ENCODE measurements around the gene FAM72A. TPM values are rescaled to one million over a fixed set of nuclear protein-coding genes. Genes with fewer than 3 reads are reported as not detected.
A peak's percentile ranks its signal among the peaks of the same experiment; 100 is the strongest.
"Not testable (repeated sequence)": the region's sequence is repeated elsewhere in the genome, so short reads cannot be mapped to it uniquely, and the experiment has no call there.

The FAM72A gene
- total RNA-seq, result 10 to 100 TPM; 34.0 to 51.2 TPM

DNA sequence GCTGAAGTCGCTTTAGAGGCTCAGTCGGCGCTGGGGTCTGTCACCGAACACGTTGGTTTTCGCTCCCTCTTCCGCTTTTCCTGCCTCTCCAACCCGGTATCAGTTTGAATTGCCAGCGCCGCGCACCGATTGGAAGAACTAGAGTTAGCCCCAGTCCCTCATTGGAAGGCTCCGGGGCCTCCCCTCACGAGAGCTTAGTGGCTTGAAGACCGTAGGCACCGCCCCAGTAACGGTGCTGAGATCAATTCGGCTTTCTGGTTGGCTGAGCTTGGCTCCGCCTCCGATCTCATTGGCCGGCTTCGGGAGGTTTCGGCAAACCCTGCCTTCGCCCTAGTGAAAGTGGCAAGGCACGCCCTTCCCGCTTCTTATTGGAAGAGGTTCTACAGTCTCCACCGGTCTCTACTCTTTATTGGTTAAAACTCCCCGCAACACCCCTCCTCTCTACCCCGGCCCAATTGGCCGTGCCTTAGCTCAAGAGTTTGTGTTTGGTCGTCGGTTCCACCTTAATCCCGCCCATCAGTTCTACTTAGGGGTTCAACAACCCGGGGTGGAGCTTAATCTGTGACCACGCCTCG is at the start of gene FAM72A:
Gene FAM72A, minus strand, starts transcription at position 51 of the 575 bp plus-strand sequence. CDS start 814 bp downstream, outside the sequence.
- H3K27ac Mint-ChIP-seq, result peak within 1 kb of the TSS in 1 of 2 donors; percentile 72
- H3K36me3 Mint-ChIP-seq, H3K9me3 Mint-ChIP-seq: not testable (repeated sequence)
- peak; percentile 90 to 99 for DNase-seq (ENCODE audit: low spot score in 2 of 2)
- peak; percentile 86 to 87 for ATAC-seq

DNA sequence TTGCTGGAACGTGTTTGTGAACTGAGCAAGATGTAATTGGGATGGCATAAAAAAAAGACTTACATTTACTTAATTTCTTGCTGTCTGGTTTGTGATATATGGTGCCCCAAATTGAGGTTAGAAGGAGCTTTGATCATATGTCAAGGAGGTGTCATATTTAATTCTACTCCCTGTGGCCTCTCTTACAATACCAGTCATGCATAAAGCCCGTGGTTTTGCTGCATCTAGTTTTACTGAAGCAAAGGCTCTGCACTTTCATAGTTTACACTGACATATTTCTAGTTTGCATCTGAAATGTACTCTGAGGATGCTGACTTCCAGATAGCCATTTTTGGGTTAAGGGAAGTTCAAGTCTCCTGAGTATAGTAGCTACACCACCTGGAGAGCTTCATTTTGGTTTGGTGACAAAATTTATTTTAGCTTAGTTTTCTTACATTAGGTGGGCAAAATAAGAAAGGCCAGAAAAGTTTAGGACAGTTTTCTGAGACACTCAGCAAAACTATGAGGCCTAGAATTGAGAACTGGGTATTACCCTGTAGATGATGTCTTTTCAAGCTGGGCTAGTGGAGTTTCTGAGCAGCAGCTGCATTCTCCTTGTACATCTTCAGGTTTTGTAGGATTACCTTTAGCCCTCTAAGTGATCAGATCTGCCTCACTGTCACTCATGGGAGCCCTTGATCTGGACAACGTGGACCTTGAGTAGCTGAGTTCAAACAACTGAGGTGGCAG is 48.5 kb upstream of the FAM72A start:
- H3K36me3 Mint-ChIP-seq; H3K27ac Mint-ChIP-seq; DNase-seq (ENCODE audit: low spot score in 2 of 2); H3K9me3 Mint-ChIP-seq: not testable (repeated sequence)
- ATAC-seq, result peak; percentile 57 to 58

DNA sequence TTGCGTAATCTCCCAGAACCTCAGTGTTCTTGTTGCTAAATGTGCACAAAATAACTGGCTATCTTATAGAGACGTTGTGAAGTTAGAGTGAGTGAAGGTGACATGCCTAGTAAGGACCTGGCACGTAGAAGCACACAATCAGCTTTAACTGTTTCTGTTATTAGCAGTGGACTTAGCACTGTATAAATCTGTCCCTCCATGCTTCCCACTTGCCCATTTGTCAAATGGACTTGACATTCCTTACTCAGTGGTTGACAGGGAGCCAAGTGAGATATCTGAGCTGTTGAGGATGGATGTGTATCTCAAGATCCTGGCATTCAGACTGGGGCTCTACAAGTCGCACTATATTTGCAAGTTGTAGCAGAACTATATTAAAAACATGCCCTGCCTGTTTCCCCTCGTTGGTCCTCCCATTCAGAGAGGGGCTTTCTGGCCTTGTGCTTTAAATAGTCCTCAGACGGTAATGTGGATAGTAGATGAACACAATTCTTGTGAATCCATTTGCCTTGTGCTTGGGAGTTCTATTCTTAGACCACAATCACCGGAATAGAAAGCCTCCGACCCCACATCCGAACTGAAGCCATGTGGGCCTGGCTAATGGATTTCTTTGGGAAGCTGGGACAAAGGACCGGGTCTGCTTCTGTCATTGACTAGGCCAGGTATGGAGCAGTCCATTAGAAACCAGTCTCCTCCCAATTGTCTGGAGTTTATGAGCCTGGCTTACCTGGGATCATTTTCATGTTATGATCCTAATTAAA is 43.7 kb upstream of the FAM72A start:
- H3K36me3 Mint-ChIP-seq; DNase-seq (ENCODE audit: low spot score in 2 of 2); H3K9me3 Mint-ChIP-seq; ATAC-seq; H3K27ac Mint-ChIP-seq: not testable (repeated sequence)

DNA sequence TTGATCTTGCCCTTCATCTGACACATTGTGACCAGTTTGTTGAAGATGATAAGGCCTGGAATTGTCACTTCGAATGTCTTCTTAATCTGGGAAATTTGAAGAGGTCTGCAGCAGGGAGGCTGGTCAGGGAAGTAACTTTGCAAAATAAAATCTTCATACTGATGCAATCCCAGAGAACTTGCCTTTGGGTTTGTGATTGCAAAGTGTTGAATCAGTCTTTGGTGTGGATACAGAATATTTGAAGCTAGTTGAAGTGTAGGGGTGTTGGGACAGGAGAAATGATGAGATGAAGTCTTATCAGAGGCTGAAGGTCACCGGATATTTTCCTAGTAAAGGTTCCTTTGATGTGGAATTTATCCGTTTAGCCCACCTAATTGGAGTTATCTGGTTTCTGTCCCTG is 42.8 kb upstream of the FAM72A start:
- not testable (repeated sequence) for H3K27ac Mint-ChIP-seq; H3K36me3 Mint-ChIP-seq; DNase-seq (ENCODE audit: low spot score in 2 of 2); ATAC-seq; H3K9me3 Mint-ChIP-seq

DNA sequence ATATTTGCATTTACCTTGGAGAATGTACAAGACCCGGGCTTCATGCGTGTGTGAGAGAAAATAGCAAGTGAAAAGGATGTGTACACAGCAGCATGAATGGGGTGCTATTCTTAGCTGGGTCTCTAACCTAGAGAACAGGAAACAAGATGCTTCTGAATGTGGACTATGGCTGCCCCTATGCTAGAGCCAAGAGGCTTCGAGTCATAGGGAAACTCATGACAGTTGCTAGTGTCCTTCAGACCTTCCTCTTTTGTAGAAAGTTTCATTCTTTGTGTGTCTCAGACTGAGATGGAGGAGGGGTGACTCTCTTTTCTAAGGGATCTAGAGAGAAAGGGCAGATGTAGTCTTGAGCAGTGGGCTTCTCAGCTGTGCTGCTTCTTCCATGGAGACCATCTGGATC is 40.7 kb upstream of the FAM72A start:
- peak; percentile 92 to 96 for ATAC-seq
- not testable (repeated sequence) for H3K9me3 Mint-ChIP-seq, H3K36me3 Mint-ChIP-seq, H3K27ac Mint-ChIP-seq
- peak in 1 of 2 donors; percentile 3 for DNase-seq (ENCODE audit: low spot score in 2 of 2)

DNA sequence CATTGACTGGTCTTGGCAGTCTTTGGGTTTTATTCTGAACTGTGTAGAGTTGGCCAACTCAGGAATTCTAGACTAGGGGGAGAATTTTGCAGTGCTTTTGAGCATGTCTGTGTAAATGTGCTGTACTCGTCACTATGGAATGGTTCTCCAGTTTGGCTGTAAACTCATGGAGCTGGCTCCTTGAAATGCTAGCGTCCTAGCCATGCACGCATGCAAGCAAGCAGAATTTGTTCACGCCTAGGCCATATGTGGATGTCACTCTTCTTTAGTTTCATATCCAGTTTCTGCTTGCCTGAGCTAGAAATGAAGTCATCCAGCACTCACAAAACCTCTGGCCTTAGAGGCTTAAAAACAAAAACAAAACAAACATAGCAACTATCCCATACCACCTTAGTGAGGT is 37.6 kb upstream of the FAM72A start:
- H3K27ac Mint-ChIP-seq; DNase-seq (ENCODE audit: low spot score in 2 of 2); H3K9me3 Mint-ChIP-seq; H3K36me3 Mint-ChIP-seq: not testable (repeated sequence)
- peak in 1 of 2 donors; percentile 65 for ATAC-seq

DNA sequence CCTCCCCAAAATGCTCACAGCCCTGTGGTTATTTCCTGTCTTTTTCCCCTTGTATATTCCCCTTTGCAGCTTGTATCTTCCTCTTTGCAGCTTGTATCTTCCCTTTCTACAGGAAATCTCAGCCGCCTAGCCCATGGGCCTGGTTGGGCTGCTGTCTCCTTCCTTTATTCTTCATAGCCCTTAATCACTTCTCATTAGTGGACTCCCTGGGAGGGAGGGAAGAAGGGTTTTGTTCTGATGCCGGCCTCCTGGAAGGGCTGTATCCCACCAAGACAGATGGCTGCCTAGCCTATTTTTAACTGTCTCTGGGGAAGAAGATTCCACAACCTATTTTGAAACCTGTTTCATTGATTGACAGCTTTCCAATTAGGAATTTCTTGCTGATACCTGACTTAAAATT is 32.6 kb upstream of the FAM72A start:
- H3K9me3 Mint-ChIP-seq; H3K36me3 Mint-ChIP-seq; ATAC-seq; DNase-seq (ENCODE audit: low spot score in 2 of 2); H3K27ac Mint-ChIP-seq: not testable (repeated sequence)

DNA sequence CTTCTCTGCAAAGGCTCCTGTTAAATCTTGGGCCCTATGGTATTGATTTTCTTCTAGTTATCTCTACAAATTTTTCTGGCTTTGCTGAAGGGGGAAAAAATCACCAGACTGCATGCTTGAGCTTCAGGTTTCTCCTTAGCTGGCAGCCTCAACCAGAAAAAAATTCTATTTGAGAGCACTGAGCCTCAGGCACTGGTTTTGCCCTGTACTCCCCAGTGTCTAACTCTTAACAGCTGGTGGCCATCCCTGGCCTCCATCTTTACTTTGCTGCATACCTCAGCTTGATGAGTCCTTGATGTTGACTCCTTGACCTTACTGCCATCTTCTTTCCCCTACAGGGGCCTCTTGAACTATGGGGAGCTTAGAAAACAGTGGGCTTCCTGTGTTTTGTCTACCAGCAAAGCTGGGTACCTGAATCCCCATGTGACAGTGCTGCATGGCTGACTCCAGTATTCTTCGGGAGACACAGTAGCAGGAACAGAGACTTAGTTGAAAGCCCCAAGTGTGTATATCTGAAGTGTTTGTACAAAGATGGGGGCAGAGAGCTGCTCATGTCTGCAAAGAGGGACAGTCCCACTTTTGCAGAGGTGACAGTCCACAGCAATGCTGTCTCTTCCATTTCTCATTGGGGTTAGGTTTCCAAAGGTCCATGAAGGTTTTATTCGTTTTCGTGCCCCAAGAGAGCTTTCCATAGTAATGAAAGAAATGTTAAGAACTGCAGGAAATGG is 31.7 kb upstream of the FAM72A start:
- not testable (repeated sequence) for DNase-seq (ENCODE audit: low spot score in 2 of 2); H3K9me3 Mint-ChIP-seq; H3K27ac Mint-ChIP-seq; ATAC-seq; H3K36me3 Mint-ChIP-seq

DNA sequence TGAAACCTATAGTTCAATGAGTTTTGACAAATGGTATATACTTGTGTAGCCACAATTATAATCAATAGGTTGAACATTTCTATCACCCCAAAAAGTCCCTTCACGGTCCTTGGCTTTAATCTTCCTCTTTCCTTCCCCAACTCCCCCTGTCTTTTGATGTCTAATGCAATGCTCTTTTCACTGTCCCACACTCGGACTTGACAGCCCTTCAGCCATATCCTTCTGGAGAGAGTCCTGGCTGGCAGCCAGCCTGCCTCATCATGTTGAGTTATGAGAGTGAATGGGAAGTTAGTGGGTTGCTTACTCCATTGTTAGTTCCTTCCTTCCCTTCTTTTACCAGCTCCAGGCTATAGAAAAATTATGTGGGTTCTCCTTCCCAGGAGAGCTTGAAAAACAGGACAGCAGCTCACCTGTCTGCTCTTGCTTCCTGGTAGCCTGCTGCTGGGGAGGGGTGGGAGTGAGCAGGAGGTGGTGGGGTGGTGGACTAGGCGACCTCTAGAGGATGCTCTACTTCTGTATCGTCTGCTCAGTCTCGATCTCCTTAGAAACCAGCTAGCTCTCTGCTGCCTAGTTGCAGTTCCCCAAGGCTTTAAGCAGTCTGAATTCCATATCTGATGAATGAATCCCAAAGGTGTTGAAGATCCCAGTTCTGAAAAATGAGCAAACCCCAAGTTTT is 30.5 kb upstream of the FAM72A start:
- H3K27ac Mint-ChIP-seq; H3K36me3 Mint-ChIP-seq; ATAC-seq; H3K9me3 Mint-ChIP-seq; DNase-seq (ENCODE audit: low spot score in 2 of 2): not testable (repeated sequence)

DNA sequence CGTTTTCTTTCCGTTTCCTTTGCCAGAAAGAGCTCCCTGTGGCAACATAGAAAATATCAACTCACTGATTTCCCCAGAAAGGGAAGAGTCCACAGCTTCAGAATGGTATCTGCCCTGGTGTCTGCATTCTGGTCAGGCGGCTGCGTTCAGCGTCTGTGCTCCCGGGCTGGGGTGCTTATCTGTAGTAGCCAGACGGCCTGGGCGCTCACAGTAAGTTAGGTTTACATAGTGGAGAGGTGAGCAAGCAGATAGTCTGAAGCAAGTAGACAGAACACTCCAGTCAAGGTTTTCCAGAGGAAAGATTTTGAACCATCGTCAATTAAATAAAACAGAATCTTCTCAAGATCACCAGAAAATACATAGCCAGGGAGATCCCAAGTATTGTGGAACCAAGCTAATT is 29.4 kb upstream of the FAM72A start:
- ATAC-seq; H3K36me3 Mint-ChIP-seq; DNase-seq (ENCODE audit: low spot score in 2 of 2); H3K9me3 Mint-ChIP-seq; H3K27ac Mint-ChIP-seq: not testable (repeated sequence)

DNA sequence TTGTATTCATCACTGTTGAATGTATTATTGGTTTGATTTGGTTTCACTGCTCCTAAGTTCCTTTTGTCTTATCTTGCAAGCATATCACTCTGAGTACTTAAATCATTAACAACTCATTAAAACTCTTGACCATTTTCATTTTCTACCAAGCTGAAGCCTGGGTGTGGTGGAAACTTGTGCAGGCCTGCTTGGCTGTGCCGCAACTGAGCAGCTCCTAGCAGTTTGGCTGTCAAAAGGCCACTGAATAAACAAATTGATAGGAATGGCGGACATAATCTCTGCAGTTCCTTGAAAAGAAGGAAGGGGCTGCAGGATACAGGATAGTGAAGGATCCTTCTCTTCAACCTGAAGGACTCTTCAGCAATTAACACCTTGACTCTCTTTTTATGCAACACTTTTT is 26.6 kb upstream of the FAM72A start:
- H3K27ac Mint-ChIP-seq; ATAC-seq; DNase-seq (ENCODE audit: low spot score in 2 of 2); H3K36me3 Mint-ChIP-seq; H3K9me3 Mint-ChIP-seq: not testable (repeated sequence)

DNA sequence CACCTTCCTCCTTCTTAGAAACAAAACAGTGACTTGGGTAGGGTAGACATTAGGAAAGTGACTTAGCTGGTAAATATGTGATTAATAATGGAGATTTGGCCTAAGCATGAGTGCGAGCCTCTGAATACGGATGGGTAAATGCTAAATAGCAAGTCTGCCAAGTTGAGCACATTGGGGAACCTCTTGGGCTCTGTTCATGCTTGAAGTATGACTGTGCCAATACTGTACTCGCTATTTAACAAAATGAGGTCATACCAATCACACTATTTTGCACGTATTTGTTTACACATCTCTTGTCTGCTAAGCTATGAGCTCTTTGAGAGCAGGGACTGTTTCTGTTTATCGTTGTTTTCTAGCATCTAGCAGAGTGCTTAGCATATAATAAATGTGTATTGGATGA is 24.2 kb upstream of the FAM72A start:
- not testable (repeated sequence) for H3K27ac Mint-ChIP-seq; DNase-seq (ENCODE audit: low spot score in 2 of 2); H3K9me3 Mint-ChIP-seq; ATAC-seq; H3K36me3 Mint-ChIP-seq

DNA sequence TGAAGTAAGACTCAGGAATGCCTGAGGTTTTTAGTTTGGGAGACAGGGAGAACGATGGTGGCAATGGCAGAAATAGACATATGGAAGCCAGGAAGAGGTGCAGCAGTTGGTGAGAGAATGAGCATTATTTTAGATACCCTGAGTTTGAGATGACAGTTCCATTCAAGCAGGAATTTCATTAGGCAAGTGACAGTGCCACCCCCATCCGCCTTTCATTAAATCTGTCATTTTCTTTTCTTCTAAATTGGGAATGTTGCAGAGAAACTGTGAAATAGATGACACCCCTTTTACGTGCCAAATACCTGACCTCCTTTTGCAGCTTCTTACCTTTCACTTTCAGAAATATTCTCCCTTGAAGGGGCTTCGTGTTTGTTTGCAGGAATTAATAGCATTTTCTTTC is 22.7 kb upstream of the FAM72A start:
- ATAC-seq; H3K27ac Mint-ChIP-seq; H3K9me3 Mint-ChIP-seq; DNase-seq (ENCODE audit: low spot score in 2 of 2); H3K36me3 Mint-ChIP-seq: not testable (repeated sequence)

DNA sequence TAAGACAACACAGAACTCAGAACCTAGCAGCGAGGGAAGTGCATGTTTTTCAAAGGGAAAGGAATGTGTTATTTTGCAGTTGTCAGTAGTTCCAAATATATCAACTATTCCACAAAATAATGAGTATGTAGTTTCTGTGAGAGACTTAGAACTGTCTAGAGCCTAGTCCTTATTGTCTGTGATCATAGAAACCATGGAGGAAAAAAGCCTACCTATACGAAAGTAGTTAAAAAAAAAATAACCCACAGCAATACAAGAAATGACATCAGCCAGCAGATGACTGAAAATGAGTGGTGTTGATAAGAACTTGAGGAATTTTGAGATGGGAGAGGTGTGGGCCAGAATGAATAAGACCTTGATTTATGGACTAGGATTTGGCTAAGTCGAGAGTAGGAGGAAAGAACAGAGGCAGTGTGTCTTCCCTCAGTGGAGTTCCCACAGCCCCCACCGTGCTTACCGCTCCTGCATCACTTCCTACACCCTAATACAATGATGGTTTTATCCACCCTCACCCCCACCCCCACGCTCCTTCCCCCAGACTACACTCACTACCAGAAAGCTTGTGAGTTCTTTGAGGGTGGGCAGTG is 21.6 kb upstream of the FAM72A start:
- H3K9me3 Mint-ChIP-seq; DNase-seq (ENCODE audit: low spot score in 2 of 2); H3K27ac Mint-ChIP-seq; H3K36me3 Mint-ChIP-seq: not testable (repeated sequence)
- ATAC-seq, result peak; percentile 37 to 46

DNA sequence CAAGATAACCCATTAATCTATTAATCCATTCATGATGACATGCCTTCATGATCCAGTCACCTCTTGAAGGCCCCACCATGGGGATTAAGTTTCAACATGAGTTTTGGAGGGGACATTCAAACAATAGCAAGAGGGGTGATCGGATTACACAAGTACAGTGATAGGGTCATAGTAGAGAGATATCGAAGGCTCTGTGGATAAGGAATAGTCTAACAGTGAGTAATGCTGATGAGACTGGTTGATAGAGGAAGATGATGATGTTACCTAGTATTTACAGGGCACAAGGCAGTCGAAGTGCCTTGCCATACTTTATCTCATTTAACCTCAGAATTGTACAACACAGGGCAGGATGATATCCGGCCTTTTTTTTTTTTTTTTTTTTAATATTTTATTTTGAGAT is 18.9 kb upstream of the FAM72A start:
- H3K36me3 Mint-ChIP-seq, result not testable (repeated sequence)

More for the DNA sequence above, 18.9 kb upstream of the FAM72A start:
- H3K27ac Mint-ChIP-seq; H3K9me3 Mint-ChIP-seq; DNase-seq (ENCODE audit: low spot score in 2 of 2); ATAC-seq: not testable (repeated sequence)

Measured in activated naive CD4-positive, alpha-beta T cell treated with anti-CD3 and anti-CD28 coated beads, Interleukin-2, amount 50 U/mL, for 72 hours (primary cell).